ENCODE results near the gene ZNF813.

Gene ZNF813

DNA sequence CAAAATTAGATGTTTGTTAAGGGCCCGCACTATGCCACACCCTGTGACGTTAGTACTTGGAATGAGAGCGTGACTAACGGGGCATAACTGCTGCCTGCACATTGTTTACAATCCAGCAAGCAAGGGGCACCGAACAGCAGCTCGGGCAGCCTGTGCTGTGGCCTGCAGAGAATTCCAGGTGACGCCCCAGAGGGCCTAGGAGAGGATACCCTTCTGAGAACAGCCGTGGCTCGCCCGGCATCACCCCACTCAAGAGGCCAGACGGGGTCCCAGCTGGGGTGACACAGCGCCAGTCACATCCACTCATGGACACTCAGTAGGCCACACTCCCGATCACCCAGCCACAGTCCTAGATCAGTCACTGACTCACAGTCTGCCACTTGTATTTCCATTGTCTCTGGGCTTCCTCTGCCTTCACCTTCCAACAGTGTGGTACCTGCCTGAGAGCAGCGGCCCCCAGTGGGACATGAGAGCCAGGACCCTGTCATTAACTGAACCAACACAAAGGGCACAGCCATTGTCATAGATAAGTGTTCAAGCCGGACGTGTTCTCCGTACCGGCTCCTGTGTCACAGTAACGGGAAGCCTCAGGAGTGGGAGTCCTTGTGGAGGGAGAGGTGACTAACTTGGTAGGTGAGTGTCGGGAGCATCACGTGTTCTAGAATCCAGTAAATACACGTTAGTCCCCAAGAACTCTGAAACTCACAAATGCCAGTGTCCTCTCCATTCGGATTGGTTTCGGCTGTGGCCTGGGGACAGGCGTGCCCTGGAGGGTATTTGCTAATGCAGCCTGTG is 77.9 kb downstream of the ZNF813 start:
- H3K4me3 ChIP-seq (ENCODE audit: low read depth, low read length) = no peak overlapping the region
- TF ChIP-seq, protein P1, sequence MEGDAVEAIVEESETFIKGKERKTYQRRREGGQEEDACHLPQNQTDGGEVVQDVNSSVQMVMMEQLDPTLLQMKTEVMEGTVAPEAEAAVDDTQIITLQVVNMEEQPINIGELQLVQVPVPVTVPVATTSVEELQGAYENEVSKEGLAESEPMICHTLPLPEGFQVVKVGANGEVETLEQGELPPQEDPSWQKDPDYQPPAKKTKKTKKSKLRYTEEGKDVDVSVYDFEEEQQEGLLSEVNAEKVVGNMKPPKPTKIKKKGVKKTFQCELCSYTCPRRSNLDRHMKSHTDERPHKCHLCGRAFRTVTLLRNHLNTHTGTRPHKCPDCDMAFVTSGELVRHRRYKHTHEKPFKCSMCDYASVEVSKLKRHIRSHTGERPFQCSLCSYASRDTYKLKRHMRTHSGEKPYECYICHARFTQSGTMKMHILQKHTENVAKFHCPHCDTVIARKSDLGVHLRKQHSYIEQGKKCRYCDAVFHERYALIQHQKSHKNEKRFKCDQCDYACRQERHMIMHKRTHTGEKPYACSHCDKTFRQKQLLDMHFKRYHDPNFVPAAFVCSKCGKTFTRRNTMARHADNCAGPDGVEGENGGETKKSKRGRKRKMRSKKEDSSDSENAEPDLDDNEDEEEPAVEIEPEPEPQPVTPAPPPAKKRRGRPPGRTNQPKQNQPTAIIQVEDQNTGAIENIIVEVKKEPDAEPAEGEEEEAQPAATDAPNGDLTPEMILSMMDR (IDR thresholded peaks at IDR 0.05; ENCODE audit: control insufficient read depth, extremely low read depth, insufficient read depth) = no peak
- DNase-seq (ENCODE audit: low read depth) = no peak
